ENCODE data around the gene SEC22A.

Gene SEC22A

GRCh38 chr3:123169930-123170329 lies 31.8 kb upstream of the SEC22A start:
- WGBS (ENCODE audit: insufficient coverage): 0% methylated on average over 1 of the region's 2 CpGs
- H3K27ac ChIP-seq (ENCODE audit: insufficient read depth in 1 of 2, low read depth in 1 of 2, low read length in 2 of 2, poor library complexity in 1 of 2, severe bottlenecking in 2 of 2): no peak overlapping the region
- no peak overlapping the region for H3K4me3 ChIP-seq (ENCODE audit: control insufficient read depth in 1 of 7, extremely low read depth in 1 of 7, insufficient read depth in 4 of 7, low read depth in 2 of 7, low read length in 6 of 7)
- peaks cover 0 to 11% (median 0%) of the 10 kb centered on the region in 5 experiments for H3K9me3 ChIP-seq (ENCODE audit: control extremely low read depth in 1 of 5, control insufficient read depth in 4 of 5, insufficient read depth in 2 of 5, low read depth in 1 of 5, low read length in 4 of 5)
- H3K36me3 ChIP-seq (ENCODE audit: control insufficient read depth in 4 of 4, insufficient read depth in 4 of 4, low read length in 3 of 4): peaks cover 2 to 12% (median 7%) of the 10 kb centered on the region in 4 experiments
- ChIA-PET POLR2A (no interaction called here), CTCF (no interaction called here)
- no peaks in the 10 kb centered on the region for H3K27me3 ChIP-seq (replicated peaks in 2 of 5; ENCODE audit: control insufficient read depth in 4 of 5, insufficient read depth in 5 of 5, low read length in 4 of 5)
- no peaks in the 10 kb centered on the region for H3K4me1 ChIP-seq (ENCODE audit: control extremely low read depth in 1 of 4, control insufficient read depth in 4 of 4, insufficient read depth in 4 of 4, low read length in 3 of 4)
- DNase-seq: no peak

- Histone ChIP-seq H3K27me3 (replicated peaks in 2 of 5; ENCODE audit: control insufficient read depth in 4 of 5, insufficient read depth in 5 of 5, low read length in 4 of 5) (no peaks in the 10 kb centered on the region), H3K9me3 (ENCODE audit: control extremely low read depth in 1 of 5, control insufficient read depth in 4 of 5, insufficient read depth in 2 of 5, low read depth in 1 of 5, low read length in 4 of 5) (peaks cover 0 to 6% (median 0%) of the 10 kb centered on the region in 5 experiments), H3K27ac (ENCODE audit: insufficient read depth in 1 of 2, low read depth in 1 of 2, low read length in 2 of 2, poor library complexity in 1 of 2, severe bottlenecking in 2 of 2) (no peak overlapping the region), H3K4me1 (ENCODE audit: control extremely low read depth in 1 of 4, control insufficient read depth in 4 of 4, insufficient read depth in 4 of 4, low read length in 3 of 4) (no peaks in the 10 kb centered on the region), H3K36me3 (ENCODE audit: control insufficient read depth in 4 of 4, insufficient read depth in 4 of 4, low read length in 3 of 4) (no peaks in the 10 kb centered on the region), H3K4me3 (ENCODE audit: control insufficient read depth in 1 of 7, extremely low read depth in 1 of 7, insufficient read depth in 4 of 7, low read depth in 2 of 7, low read length in 6 of 7) (no peak overlapping the region)
- ChIA-PET CTCF (no interaction called here), POLR2A (no interaction called here)
- no CpG with 5 or more reads among the region's 5 CpGs for WGBS (ENCODE audit: insufficient coverage)
- DNase-seq: no peak
Measured at GRCh38 chr3:123180791-123181190, 21.0 kb upstream of the SEC22A start.

DNA sequence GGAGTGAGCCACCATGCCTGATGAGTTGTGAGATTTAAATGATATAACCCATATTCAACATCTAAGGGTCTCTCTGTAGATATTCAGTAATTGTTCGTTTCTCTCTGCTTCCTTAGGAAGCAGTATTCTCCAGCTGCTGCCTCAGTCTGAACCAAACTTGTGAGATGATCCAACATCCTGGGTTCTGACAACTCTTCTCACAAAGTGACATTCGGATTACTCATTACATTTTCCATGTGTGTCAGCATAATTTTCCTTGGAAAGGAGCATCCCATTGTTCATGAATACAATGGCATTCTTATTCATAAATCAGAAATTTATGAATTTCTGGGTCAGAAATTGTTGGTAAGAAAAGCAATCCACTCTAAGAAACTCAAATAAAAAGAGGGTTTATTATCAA lies 15.0 kb upstream of the SEC22A start:
- Histone ChIP-seq H3K36me3 (ENCODE audit: control insufficient read depth in 4 of 4, insufficient read depth in 4 of 4, low read length in 3 of 4) (no peaks in the 10 kb centered on the region), H3K4me3 (ENCODE audit: control insufficient read depth in 1 of 7, extremely low read depth in 1 of 7, insufficient read depth in 4 of 7, low read depth in 2 of 7, low read length in 6 of 7) (no peak overlapping the region), H3K4me1 (ENCODE audit: control extremely low read depth in 1 of 4, control insufficient read depth in 4 of 4, insufficient read depth in 4 of 4, low read length in 3 of 4) (no peaks in the 10 kb centered on the region), H3K9me3 (ENCODE audit: control extremely low read depth in 1 of 5, control insufficient read depth in 4 of 5, insufficient read depth in 2 of 5, low read depth in 1 of 5, low read length in 4 of 5) (peaks cover 0 to 6% (median 0%) of the 10 kb centered on the region in 5 experiments), H3K27me3 (replicated peaks in 2 of 5; ENCODE audit: control insufficient read depth in 4 of 5, insufficient read depth in 5 of 5, low read length in 4 of 5) (no peaks in the 10 kb centered on the region), H3K27ac (ENCODE audit: insufficient read depth in 1 of 2, low read depth in 1 of 2, low read length in 2 of 2, poor library complexity in 1 of 2, severe bottlenecking in 2 of 2) (no peak overlapping the region)
- POLR2A ChIA-PET: no interaction called here
- DNase-seq: no peak
- CTCF ChIA-PET: no interaction called here
- 100% methylated on average over 1 of the region's 2 CpGs for WGBS (ENCODE audit: insufficient coverage)

GRCh38 chr3:123188058-123188457 lies 13.7 kb upstream of the SEC22A start:
- Histone ChIP-seq H3K27me3 (replicated peaks in 2 of 5; ENCODE audit: control insufficient read depth in 4 of 5, insufficient read depth in 5 of 5, low read length in 4 of 5) (no peaks in the 10 kb centered on the region), H3K4me1 (ENCODE audit: control extremely low read depth in 1 of 4, control insufficient read depth in 4 of 4, insufficient read depth in 4 of 4, low read length in 3 of 4) (no peaks in the 10 kb centered on the region), H3K27ac (ENCODE audit: insufficient read depth in 1 of 2, low read depth in 1 of 2, low read length in 2 of 2, poor library complexity in 1 of 2, severe bottlenecking in 2 of 2) (no peak overlapping the region), H3K36me3 (ENCODE audit: control insufficient read depth in 4 of 4, insufficient read depth in 4 of 4, low read length in 3 of 4) (no peaks in the 10 kb centered on the region), H3K4me3 (ENCODE audit: control insufficient read depth in 1 of 7, extremely low read depth in 1 of 7, insufficient read depth in 4 of 7, low read depth in 2 of 7, low read length in 6 of 7) (no peak overlapping the region), H3K9me3 (ENCODE audit: control extremely low read depth in 1 of 5, control insufficient read depth in 4 of 5, insufficient read depth in 2 of 5, low read depth in 1 of 5, low read length in 4 of 5) (no peaks in the 10 kb centered on the region)
- WGBS (ENCODE audit: insufficient coverage): 100% methylated on average over 1 of the region's 6 CpGs
- ChIA-PET CTCF (no interaction called here), POLR2A (no interaction called here)
- DNase-seq: no peak

DNA sequence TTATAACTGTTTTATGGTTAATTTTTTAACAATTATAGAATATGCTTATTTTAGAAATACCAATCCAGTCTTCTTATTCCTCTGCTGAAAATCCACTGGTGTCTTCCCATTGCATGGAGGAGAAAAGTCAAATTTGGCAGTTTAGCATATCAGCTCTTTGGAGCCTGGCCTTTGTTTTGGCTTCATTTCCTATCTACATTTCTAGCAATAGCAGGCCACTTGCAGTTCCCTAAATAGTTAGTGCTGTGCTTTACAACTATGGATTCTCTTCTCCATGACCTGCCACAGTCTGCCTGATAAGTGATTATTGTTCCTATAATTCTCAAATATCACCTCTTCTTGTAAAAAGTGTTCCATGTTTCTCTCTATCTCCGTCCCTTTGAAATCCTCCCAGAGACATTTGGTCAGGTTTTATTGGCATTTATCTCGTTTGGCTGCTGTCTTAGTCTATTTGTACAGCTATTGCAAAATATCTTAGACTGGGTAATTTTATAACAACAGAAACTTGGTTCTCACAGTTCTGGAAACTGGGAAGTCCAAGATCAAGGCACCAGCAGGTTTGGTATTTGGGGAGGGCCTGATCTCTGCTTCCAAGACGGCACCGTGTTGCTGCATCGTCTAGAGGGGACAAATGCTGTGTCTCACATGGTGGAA lies 8.2 kb upstream of the SEC22A start:
- POLR2A ChIA-PET: no interaction called here
- CTCF ChIA-PET: no interaction called here
- peaks cover 0 to 5% (median 0%) of the 10 kb centered on the region in 5 experiments for H3K9me3 ChIP-seq (ENCODE audit: control extremely low read depth in 1 of 5, control insufficient read depth in 4 of 5, insufficient read depth in 2 of 5, low read depth in 1 of 5, low read length in 4 of 5)
- no peak for DNase-seq
- no peak overlapping the region for H3K27ac ChIP-seq (ENCODE audit: insufficient read depth in 1 of 2, low read depth in 1 of 2, low read length in 2 of 2, poor library complexity in 1 of 2, severe bottlenecking in 2 of 2)
- H3K4me3 ChIP-seq (ENCODE audit: control insufficient read depth in 1 of 7, extremely low read depth in 1 of 7, insufficient read depth in 4 of 7, low read depth in 2 of 7, low read length in 6 of 7): no peak overlapping the region
- WGBS (ENCODE audit: insufficient coverage): 100% methylated on average over 4 of the region's 5 CpGs
- no peaks in the 10 kb centered on the region for H3K36me3 ChIP-seq (ENCODE audit: control insufficient read depth in 4 of 4, insufficient read depth in 4 of 4, low read length in 3 of 4)
- no peaks in the 10 kb centered on the region for H3K4me1 ChIP-seq (ENCODE audit: control extremely low read depth in 1 of 4, control insufficient read depth in 4 of 4, insufficient read depth in 4 of 4, low read length in 3 of 4)
- H3K27me3 ChIP-seq (replicated peaks in 2 of 5; ENCODE audit: control insufficient read depth in 4 of 5, insufficient read depth in 5 of 5, low read length in 4 of 5): no peaks in the 10 kb centered on the region

DNA sequence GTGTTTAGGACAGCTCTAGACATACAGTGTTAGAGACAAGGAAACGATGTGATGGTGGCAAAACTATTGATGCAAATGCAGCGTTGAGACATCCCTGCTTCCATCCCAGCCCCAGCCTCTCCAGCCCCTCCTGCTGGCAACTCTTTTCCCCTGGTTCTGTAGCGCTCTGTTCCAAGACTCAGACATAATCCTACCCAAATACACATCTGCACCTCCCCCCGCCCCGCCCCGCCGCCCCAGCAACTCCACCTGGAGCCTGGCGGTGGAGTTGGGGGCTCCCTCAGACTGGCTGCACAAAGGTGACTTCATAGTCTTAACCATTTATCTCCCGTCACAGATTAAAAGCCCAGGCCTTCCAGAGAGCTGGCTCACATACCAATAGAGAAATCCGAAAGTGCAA lies 7.2 kb upstream of the SEC22A start:
- ChIA-PET POLR2A (no interaction called here), CTCF (no interaction called here)
- 82% methylated on average over 4 of the region's 10 CpGs for WGBS (ENCODE audit: insufficient coverage)
- no peaks in the 10 kb centered on the region for H3K4me1 ChIP-seq (ENCODE audit: control extremely low read depth in 1 of 4, control insufficient read depth in 4 of 4, insufficient read depth in 4 of 4, low read length in 3 of 4)
- peaks cover 0 to 5% (median 0%) of the 10 kb centered on the region in 5 experiments for H3K9me3 ChIP-seq (ENCODE audit: control extremely low read depth in 1 of 5, control insufficient read depth in 4 of 5, insufficient read depth in 2 of 5, low read depth in 1 of 5, low read length in 4 of 5)
- peak in 2 of 3 donors; percentile 11 to 14 for DNase-seq
- no peaks in the 10 kb centered on the region for H3K36me3 ChIP-seq (ENCODE audit: control insufficient read depth in 4 of 4, insufficient read depth in 4 of 4, low read length in 3 of 4)
- no peaks in the 10 kb centered on the region for H3K27me3 ChIP-seq (replicated peaks in 2 of 5; ENCODE audit: control insufficient read depth in 4 of 5, insufficient read depth in 5 of 5, low read length in 4 of 5)
- H3K27ac ChIP-seq (ENCODE audit: insufficient read depth in 1 of 2, low read depth in 1 of 2, low read length in 2 of 2, poor library complexity in 1 of 2, severe bottlenecking in 2 of 2): no peak overlapping the region
- no peak overlapping the region for H3K4me3 ChIP-seq (ENCODE audit: control insufficient read depth in 1 of 7, extremely low read depth in 1 of 7, insufficient read depth in 4 of 7, low read depth in 2 of 7, low read length in 6 of 7)

GRCh38 chr3:123198372-123198771 lies 3.4 kb upstream of the SEC22A start:
- Histone ChIP-seq H3K4me3 (ENCODE audit: control insufficient read depth in 1 of 7, extremely low read depth in 1 of 7, insufficient read depth in 4 of 7, low read depth in 2 of 7, low read length in 6 of 7) (no peak overlapping the region), H3K4me1 (ENCODE audit: control extremely low read depth in 1 of 4, control insufficient read depth in 4 of 4, insufficient read depth in 4 of 4, low read length in 3 of 4) (peaks cover 0 to 13% (median 8%) of the 10 kb centered on the region in 4 experiments), H3K36me3 (ENCODE audit: control insufficient read depth in 4 of 4, insufficient read depth in 4 of 4, low read length in 3 of 4) (no peaks in the 10 kb centered on the region), H3K27ac (ENCODE audit: insufficient read depth in 1 of 2, low read depth in 1 of 2, low read length in 2 of 2, poor library complexity in 1 of 2, severe bottlenecking in 2 of 2) (no peak overlapping the region), H3K9me3 (ENCODE audit: control extremely low read depth in 1 of 5, control insufficient read depth in 4 of 5, insufficient read depth in 2 of 5, low read depth in 1 of 5, low read length in 4 of 5) (peaks cover 0 to 5% (median 0%) of the 10 kb centered on the region in 5 experiments), H3K27me3 (replicated peaks in 2 of 5; ENCODE audit: control insufficient read depth in 4 of 5, insufficient read depth in 5 of 5, low read length in 4 of 5) (no peaks in the 10 kb centered on the region)
- no CpG with 5 or more reads among the region's 1 CpG for WGBS (ENCODE audit: insufficient coverage)
- CTCF ChIA-PET: interaction anchor here (0.9 to 1.4 kb wide), 2 partner anchors 9 to 39 kb away, joined by 3 read pairs; no protein-coding TSS in a partner anchor
- POLR2A ChIA-PET: no interaction called here
- peak; percentile 5 to 60 (median 52) for DNase-seq
